Pons (tissue), 1 donor: ENCODE measurements around the gene KRTAP21-2.
"Not testable (repeated sequence)": the region's sequence is repeated elsewhere in the genome, so short reads cannot be mapped to it uniquely, and the experiment has no call there.

Experiments
- DNase-seq: peaks from one replicate; pipeline ENCODE4 v3.0.0-alpha.2; 2016; ENCODE audit warnings: low spot score

KRTAP21-2 gene

GRCh38 chr21:30747159-30747558 lies at the start of gene KRTAP21-2:
TSS of gene KRTAP21-2 (minus strand) at chr21:30747259. CDS start at chr21:30747202, 57 bp downstream.
- no peak for DNase-seq

- DNase-seq: no peak
Measured at GRCh38 chr21:30793581-30794314, 46.7 kb upstream of the KRTAP21-2 start.

GRCh38 chr21:30779249-30779648 lies 32.2 kb upstream of the KRTAP21-2 start:
- no peak for DNase-seq

GRCh38 chr21:30769724-30770431 lies 22.8 kb upstream of the KRTAP21-2 start:
- no peak for DNase-seq

- DNase-seq: no peak
Measured at GRCh38 chr21:30760776-30761175, 13.7 kb upstream of the KRTAP21-2 start.

GRCh38 chr21:30758306-30758705 lies 11.2 kb upstream of the KRTAP21-2 start:
- no peak for DNase-seq

GRCh38 chr21:30755328-30755727 lies 8.3 kb upstream of the KRTAP21-2 start, which contains the start of gene KRTAP21-1:
TSS of gene KRTAP21-1 (minus strand) at chr21:30755428. CDS start at chr21:30755378, 50 bp downstream.
- DNase-seq: not testable (repeated sequence)

GRCh38 chr21:30740462-30740861 lies 6.6 kb downstream of the KRTAP21-2 start:
- DNase-seq: no peak

- no peak for DNase-seq
Measured at GRCh38 chr21:30733026-30733425, 14.0 kb downstream of the KRTAP21-2 start.

GRCh38 chr21:30726726-30727125 lies 20.3 kb downstream of the KRTAP21-2 start:
- no peak for DNase-seq

GRCh38 chr21:30719401-30719800 lies 27.7 kb downstream of the KRTAP21-2 start:
- DNase-seq: no peak

- no peak for DNase-seq
Measured at GRCh38 chr21:30718239-30718909, 28.7 kb downstream of the KRTAP21-2 start, which contains the start of gene KRTAP21-3. TSS of gene KRTAP21-3 (minus strand) at chr21:30718777. CDS start at chr21:30718759, 18 bp downstream.

- no peak for DNase-seq
Measured at GRCh38 chr21:30717105-30717504, 30.0 kb downstream of the KRTAP21-2 start.

- DNase-seq: no peak
Measured at GRCh38 chr21:30714946-30715345, 32.1 kb downstream of the KRTAP21-2 start.

- no peak for DNase-seq
Measured at GRCh38 chr21:30714456-30714855, 32.6 kb downstream of the KRTAP21-2 start.

GRCh38 chr21:30713766-30714165 lies 33.3 kb downstream of the KRTAP21-2 start:
- no peak for DNase-seq

GRCh38 chr21:30710499-30710898 lies 36.6 kb downstream of the KRTAP21-2 start:
- no peak for DNase-seq

GRCh38 chr21:30707409-30707808 lies 39.6 kb downstream of the KRTAP21-2 start:
- no peak for DNase-seq
